ENCODE results near the gene PRKCD.

Gene PRKCD

GRCh38 chr3:53169045-53169831 is 8.2 kb downstream of the PRKCD start:
- Histone ChIP-seq H3K27ac (ENCODE audit: low read depth, low read length) (peak overlapping the region; percentile 46), H3K27me3 (ENCODE audit: control insufficient read depth in 5 of 5, insufficient read depth in 4 of 5, low read length in 5 of 5) (no peaks in the 10 kb centered on the region), H3K4me1 (ENCODE audit: control insufficient read depth in 5 of 5, insufficient read depth in 5 of 5, low read length in 5 of 5) (peaks cover 20 to 97% (median 85%) of the 10 kb centered on the region in 5 donors), H3K4me3 (ENCODE audit: low read depth in 1 of 5, low read length in 5 of 5) (peak overlapping the region in 4 of 5 donors; percentile 14 to 45 (median 28)), H3K9me3 (ENCODE audit: control insufficient read depth in 5 of 5, low read length in 5 of 5) (no peaks in the 10 kb centered on the region), H3K36me3 (ENCODE audit: control insufficient read depth in 5 of 5, insufficient read depth in 5 of 5, low read length in 5 of 5) (peaks cover 0 to 49% (median 31%) of the 10 kb centered on the region in 5 donors), H3K9ac (ENCODE audit: low read length in 5 of 5) (peak overlapping the region in 4 of 5 donors; percentile 11 to 63 (median 29))

- H3K4me3 ChIP-seq (ENCODE audit: low read depth in 1 of 5, low read length in 5 of 5), result peak overlapping the region in 1 of 5 donors; percentile 34
- H3K36me3 ChIP-seq (ENCODE audit: control insufficient read depth in 5 of 5, insufficient read depth in 5 of 5, low read length in 5 of 5), result peaks cover 0 to 52% (median 36%) of the 10 kb centered on the region in 5 donors
- no peaks in the 10 kb centered on the region for H3K27me3 ChIP-seq (ENCODE audit: control insufficient read depth in 5 of 5, insufficient read depth in 4 of 5, low read length in 5 of 5)
- H3K4me1 ChIP-seq (ENCODE audit: control insufficient read depth in 5 of 5, insufficient read depth in 5 of 5, low read length in 5 of 5), result peaks cover 20 to 96% (median 82%) of the 10 kb centered on the region in 5 donors
- H3K9me3 ChIP-seq (ENCODE audit: control insufficient read depth in 5 of 5, low read length in 5 of 5), result no peaks in the 10 kb centered on the region
- H3K27ac ChIP-seq (ENCODE audit: low read depth, low read length), result peak overlapping the region; percentile 46
- peak overlapping the region in 2 of 5 donors; percentile 11 to 35 for H3K9ac ChIP-seq (ENCODE audit: low read length in 5 of 5)
These were observed 8.9 kb downstream of the PRKCD start for GRCh38 chr3:53169832-53170324.

GRCh38 chr3:53170325-53171063 is 9.5 kb downstream of the PRKCD start:
- Histone ChIP-seq H3K4me1 (ENCODE audit: control insufficient read depth in 5 of 5, insufficient read depth in 5 of 5, low read length in 5 of 5) (peaks cover 20 to 96% (median 82%) of the 10 kb centered on the region in 5 donors), H3K27me3 (ENCODE audit: control insufficient read depth in 5 of 5, insufficient read depth in 4 of 5, low read length in 5 of 5) (no peaks in the 10 kb centered on the region), H3K36me3 (ENCODE audit: control insufficient read depth in 5 of 5, insufficient read depth in 5 of 5, low read length in 5 of 5) (peaks cover 0 to 52% (median 36%) of the 10 kb centered on the region in 5 donors), H3K4me3 (ENCODE audit: low read depth in 1 of 5, low read length in 5 of 5) (peak overlapping the region in 3 of 5 donors; percentile 9 to 19 (median 18)), H3K27ac (ENCODE audit: low read depth, low read length) (peak overlapping the region; percentile 46), H3K9ac (ENCODE audit: low read length in 5 of 5) (peak overlapping the region in 1 of 5 donors; percentile 11), H3K9me3 (ENCODE audit: control insufficient read depth in 5 of 5, low read length in 5 of 5) (no peaks in the 10 kb centered on the region)

GRCh38 chr3:53171064-53171418 is 10.0 kb downstream of the PRKCD start:
- H3K4me3 ChIP-seq (ENCODE audit: low read depth in 1 of 5, low read length in 5 of 5), result peak overlapping the region in 2 of 5 donors; percentile 9 to 18

GRCh38 chr3:53171827-53172505 is 11.0 kb downstream of the PRKCD start:
- H3K9me3 ChIP-seq (ENCODE audit: control insufficient read depth in 5 of 5, low read length in 5 of 5), result no peaks in the 10 kb centered on the region
- no peaks in the 10 kb centered on the region for H3K27me3 ChIP-seq (ENCODE audit: control insufficient read depth in 5 of 5, insufficient read depth in 4 of 5, low read length in 5 of 5)
- H3K27ac ChIP-seq (ENCODE audit: low read depth, low read length), result no peak overlapping the region
- H3K4me1 ChIP-seq (ENCODE audit: control insufficient read depth in 5 of 5, insufficient read depth in 5 of 5, low read length in 5 of 5), result peaks cover 12 to 94% (median 78%) of the 10 kb centered on the region in 5 donors
- H3K36me3 ChIP-seq (ENCODE audit: control insufficient read depth in 5 of 5, insufficient read depth in 5 of 5, low read length in 5 of 5), result peaks cover 0 to 53% (median 40%) of the 10 kb centered on the region in 5 donors
- peak overlapping the region in 3 of 5 donors; percentile 21 to 63 (median 24) for H3K9ac ChIP-seq (ENCODE audit: low read length in 5 of 5)
- H3K4me3 ChIP-seq (ENCODE audit: low read depth in 1 of 5, low read length in 5 of 5), result no peak overlapping the region

More at GRCh38 chr3:53171064-53171418, 10.0 kb downstream of the PRKCD start:
- Histone ChIP-seq H3K27ac (ENCODE audit: low read depth, low read length) (no peak overlapping the region), H3K4me1 (ENCODE audit: control insufficient read depth in 5 of 5, insufficient read depth in 5 of 5, low read length in 5 of 5) (peaks cover 20 to 96% (median 82%) of the 10 kb centered on the region in 5 donors), H3K9ac (ENCODE audit: low read length in 5 of 5) (peak overlapping the region in 1 of 5 donors; percentile 28), H3K27me3 (ENCODE audit: control insufficient read depth in 5 of 5, insufficient read depth in 4 of 5, low read length in 5 of 5) (no peaks in the 10 kb centered on the region), H3K9me3 (ENCODE audit: control insufficient read depth in 5 of 5, low read length in 5 of 5) (no peaks in the 10 kb centered on the region), H3K36me3 (ENCODE audit: control insufficient read depth in 5 of 5, insufficient read depth in 5 of 5, low read length in 5 of 5) (peaks cover 0 to 53% (median 42%) of the 10 kb centered on the region in 5 donors)

GRCh38 chr3:53173107-53173506 is 12.1 kb downstream of the PRKCD start:
- peaks cover 5 to 91% (median 69%) of the 10 kb centered on the region in 5 donors for H3K4me1 ChIP-seq (ENCODE audit: control insufficient read depth in 5 of 5, insufficient read depth in 5 of 5, low read length in 5 of 5)
- no peak overlapping the region for H3K4me3 ChIP-seq (ENCODE audit: low read depth in 1 of 5, low read length in 5 of 5)
- H3K9me3 ChIP-seq (ENCODE audit: control insufficient read depth in 5 of 5, low read length in 5 of 5), result no peaks in the 10 kb centered on the region
- peak overlapping the region in 1 of 5 donors; percentile 20 for H3K9ac ChIP-seq (ENCODE audit: low read length in 5 of 5)
- H3K36me3 ChIP-seq (ENCODE audit: control insufficient read depth in 5 of 5, insufficient read depth in 5 of 5, low read length in 5 of 5), result peaks cover 0 to 55% (median 41%) of the 10 kb centered on the region in 5 donors
- no peak overlapping the region for H3K27ac ChIP-seq (ENCODE audit: low read depth, low read length)
- H3K27me3 ChIP-seq (ENCODE audit: control insufficient read depth in 5 of 5, insufficient read depth in 4 of 5, low read length in 5 of 5), result no peaks in the 10 kb centered on the region

GRCh38 chr3:53174346-53175250 is 13.6 kb downstream of the PRKCD start:
- Histone ChIP-seq H3K9ac (ENCODE audit: low read length in 5 of 5) (peak overlapping the region in 2 of 5 donors; percentile 30 to 55), H3K4me1 (ENCODE audit: control insufficient read depth in 5 of 5, insufficient read depth in 5 of 5, low read length in 5 of 5) (peaks cover 4 to 82% (median 65%) of the 10 kb centered on the region in 5 donors), H3K27ac (ENCODE audit: low read depth, low read length) (no peak overlapping the region), H3K36me3 (ENCODE audit: control insufficient read depth in 5 of 5, insufficient read depth in 5 of 5, low read length in 5 of 5) (peaks cover 0 to 70% (median 56%) of the 10 kb centered on the region in 5 donors), H3K4me3 (ENCODE audit: low read depth in 1 of 5, low read length in 5 of 5) (no peak overlapping the region), H3K27me3 (ENCODE audit: control insufficient read depth in 5 of 5, insufficient read depth in 4 of 5, low read length in 5 of 5) (no peaks in the 10 kb centered on the region), H3K9me3 (ENCODE audit: control insufficient read depth in 5 of 5, low read length in 5 of 5) (no peaks in the 10 kb centered on the region)

- H3K4me3 ChIP-seq (ENCODE audit: low read depth in 1 of 5, low read length in 5 of 5), result no peak overlapping the region
- H3K36me3 ChIP-seq (ENCODE audit: control insufficient read depth in 5 of 5, insufficient read depth in 5 of 5, low read length in 5 of 5), result peaks cover 0 to 75% (median 63%) of the 10 kb centered on the region in 5 donors
- H3K9ac ChIP-seq (ENCODE audit: low read length in 5 of 5), result peak overlapping the region in 1 of 5 donors; percentile 17
- H3K9me3 ChIP-seq (ENCODE audit: control insufficient read depth in 5 of 5, low read length in 5 of 5), result no peaks in the 10 kb centered on the region
- no peaks in the 10 kb centered on the region for H3K27me3 ChIP-seq (ENCODE audit: control insufficient read depth in 5 of 5, insufficient read depth in 4 of 5, low read length in 5 of 5)
- peaks cover 4 to 80% (median 64%) of the 10 kb centered on the region in 5 donors for H3K4me1 ChIP-seq (ENCODE audit: control insufficient read depth in 5 of 5, insufficient read depth in 5 of 5, low read length in 5 of 5)
- no peak overlapping the region for H3K27ac ChIP-seq (ENCODE audit: low read depth, low read length)
These were observed 14.9 kb downstream of the PRKCD start for GRCh38 chr3:53175613-53176540.
